Measurements from ENCODE around the gene GPR4. TPM values are rescaled to one million over a fixed set of nuclear protein-coding genes. Genes with fewer than 3 reads are reported as not detected.

Gene GPR4
- total RNA-seq, 1 donor from 2014 or later = 10.5 TPM

GRCh38 chr19:45584332-45585157 is 17.5 kb downstream of the GPR4 start, which contains the start of gene OPA3:
Gene OPA3 (minus strand): TSS chr19:45584802. CDS start chr19:45584764, 38 bp downstream.
- Histone ChIP-seq H3K27ac (peak within 1 kb of the TSS; percentile 93), H3K4me3 (peak within 1 kb of the TSS; percentile 77), H3K36me3 (no peaks in the 10 kb centered on the region), H3K4me1 (peaks cover 16% of the 10 kb centered on the region), H3K27me3 (ENCODE audit: low read depth) (no peaks in the 10 kb centered on the region), H3K9me3 (no peaks in the 10 kb centered on the region)
- ATAC-seq (peak; percentile 97 to 98), DNase-seq (peak; percentile 100)
- no peak for TF ChIP-seq CTCF (IDR thresholded peaks at IDR 0.05)
- intact Hi-C loops (cut with DNase I) = no loop called here

GRCh38 chr19:45581576-45581975 is 20.4 kb downstream of the GPR4 start:
- Histone ChIP-seq H3K27ac (no peak overlapping the region), H3K4me3 (no peak overlapping the region), H3K36me3 (no peaks in the 10 kb centered on the region), H3K4me1 (peaks cover 34% of the 10 kb centered on the region), H3K9me3 (no peaks in the 10 kb centered on the region), H3K27me3 (ENCODE audit: low read depth) (no peaks in the 10 kb centered on the region)
- no peak for TF ChIP-seq CTCF (IDR thresholded peaks at IDR 0.05)
- DNase-seq = no peak
- ATAC-seq = no peak
- intact Hi-C loops (cut with DNase I) = no loop called here

GRCh38 chr19:45578861-45579260 is 23.2 kb downstream of the GPR4 start:
- H3K4me1 ChIP-seq = peaks cover 28% of the 10 kb centered on the region
- intact Hi-C loops (cut with DNase I) = no loop called here
- no peaks in the 10 kb centered on the region for H3K27me3 ChIP-seq (ENCODE audit: low read depth)
- ATAC-seq = no peak
- H3K4me3 ChIP-seq = no peak overlapping the region
- no peak for DNase-seq
- H3K36me3 ChIP-seq = no peaks in the 10 kb centered on the region
- TF ChIP-seq CTCF (IDR thresholded peaks at IDR 0.05) = no peak
- H3K27ac ChIP-seq = no peak overlapping the region
- H3K9me3 ChIP-seq = no peaks in the 10 kb centered on the region

- Histone ChIP-seq H3K27ac (peak overlapping the region; percentile 24), H3K4me1 (peaks cover 18% of the 10 kb centered on the region), H3K4me3 (no peak overlapping the region), H3K27me3 (ENCODE audit: low read depth) (no peaks in the 10 kb centered on the region), H3K9me3 (no peaks in the 10 kb centered on the region), H3K36me3 (no peaks in the 10 kb centered on the region)
- TF ChIP-seq CTCF (IDR thresholded peaks at IDR 0.05) = no peak
- ATAC-seq (peak; percentile 64 to 73), DNase-seq (no peak)
- intact Hi-C loops (cut with DNase I) = no loop called here
These were observed 24.7 kb downstream of the GPR4 start for GRCh38 chr19:45577111-45577905.

GRCh38 chr19:45576682-45577081 is 25.3 kb downstream of the GPR4 start:
- no peak overlapping the region for H3K4me3 ChIP-seq
- peaks cover 18% of the 10 kb centered on the region for H3K4me1 ChIP-seq
- no peak for TF ChIP-seq CTCF (IDR thresholded peaks at IDR 0.05)
- intact Hi-C loops (cut with DNase I) = no loop called here
- ATAC-seq = peak in 1 of 2 donors; percentile 5
- H3K27ac ChIP-seq = no peak overlapping the region
- no peaks in the 10 kb centered on the region for H3K36me3 ChIP-seq
- H3K27me3 ChIP-seq (ENCODE audit: low read depth) = no peaks in the 10 kb centered on the region
- H3K9me3 ChIP-seq = no peaks in the 10 kb centered on the region
- DNase-seq = no peak

Data from lower lobe of right lung (tissue), 2 donors.